ENCODE measurements around the gene DLEC1.

DNA sequence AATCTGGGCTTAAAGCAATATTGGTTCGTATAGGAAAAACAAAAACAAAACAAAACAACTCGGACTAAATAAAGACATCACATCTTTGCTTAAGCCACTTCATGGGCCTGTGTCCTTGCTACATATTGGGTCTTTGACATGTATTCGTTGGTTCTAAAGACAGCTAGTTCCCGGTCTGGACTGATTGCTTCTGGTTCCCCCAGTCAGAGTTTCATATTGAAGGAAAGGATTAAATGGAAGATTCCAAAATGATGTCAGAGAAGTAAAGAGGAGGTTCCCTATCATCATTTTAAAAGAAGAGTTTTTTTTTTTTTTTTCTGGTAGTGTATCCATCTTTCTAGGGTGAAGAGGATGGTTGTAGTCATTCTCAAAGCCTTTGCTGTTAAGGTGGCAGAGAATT, 128.6 kb downstream of the DLEC1 start:
- TF ChIP-seq, protein P1, sequence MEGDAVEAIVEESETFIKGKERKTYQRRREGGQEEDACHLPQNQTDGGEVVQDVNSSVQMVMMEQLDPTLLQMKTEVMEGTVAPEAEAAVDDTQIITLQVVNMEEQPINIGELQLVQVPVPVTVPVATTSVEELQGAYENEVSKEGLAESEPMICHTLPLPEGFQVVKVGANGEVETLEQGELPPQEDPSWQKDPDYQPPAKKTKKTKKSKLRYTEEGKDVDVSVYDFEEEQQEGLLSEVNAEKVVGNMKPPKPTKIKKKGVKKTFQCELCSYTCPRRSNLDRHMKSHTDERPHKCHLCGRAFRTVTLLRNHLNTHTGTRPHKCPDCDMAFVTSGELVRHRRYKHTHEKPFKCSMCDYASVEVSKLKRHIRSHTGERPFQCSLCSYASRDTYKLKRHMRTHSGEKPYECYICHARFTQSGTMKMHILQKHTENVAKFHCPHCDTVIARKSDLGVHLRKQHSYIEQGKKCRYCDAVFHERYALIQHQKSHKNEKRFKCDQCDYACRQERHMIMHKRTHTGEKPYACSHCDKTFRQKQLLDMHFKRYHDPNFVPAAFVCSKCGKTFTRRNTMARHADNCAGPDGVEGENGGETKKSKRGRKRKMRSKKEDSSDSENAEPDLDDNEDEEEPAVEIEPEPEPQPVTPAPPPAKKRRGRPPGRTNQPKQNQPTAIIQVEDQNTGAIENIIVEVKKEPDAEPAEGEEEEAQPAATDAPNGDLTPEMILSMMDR (IDR thresholded peaks at IDR 0.05; ENCODE audit: insufficient read depth, low read length, poor library complexity, severe bottlenecking), result no peak
- no peak for TF ChIP-seq EZH2phosphoT487 (conservative IDR thresholded peaks at IDR 0.05; ENCODE audit: low read length)

Data from SU-DHL-6 (cell line).